Hematopoietic multipotent progenitor cell treated with erythropoietin and hydrocortisone succinate and interleukin-3 and kit ligand, for 15 days (in vitro differentiated cells): ENCODE results near the gene RASSF1.
"Not testable (repeated sequence)": the region's sequence is repeated elsewhere in the genome, so short reads cannot be mapped to it uniquely, and the experiment has no call there.

Experiments used
- DNase-seq: peaks from one replicate; pipeline ENCODE4 v3.0.0-alpha.2; 2015; ENCODE audit warnings: low spot score

Gene RASSF1

GRCh38 chr3:50284121-50284520 lies 56.5 kb downstream of the RASSF1 start:
- DNase-seq: not testable (repeated sequence)
